Renal cortex interstitium (tissue), 11 donors: ENCODE data around the gene PDE4D. TPM values are rescaled to one million over a fixed set of nuclear protein-coding genes. Genes with fewer than 3 reads are reported as not detected.

Experiments used
- DNase-seq, 11 donors: peaks; one replicate each; pipeline ENCODE4 v3.0.0-alpha.2; 2013; ENCODE audit warnings: low read depth in 9 of 11, low spot score in 4 of 11; ENCODE audit errors: extremely low read depth in 1 of 11
- polyA plus RNA-seq, 3 donors: library from polyadenylated mRNA; unstranded; fragments of 120-200 nt; gene quantifications; one replicate each; pipeline ENCODE4 v1.2.1, GENCODE V29; 2013; ENCODE audit not compliant: insufficient read length in 3 of 3

Gene PDE4D
- polyA plus RNA-seq, 3 donors, result 18.6 to 43.9 (median 21.4) TPM

GRCh38 chr5:59559847-59560246 is 333.7 kb downstream of the PDE4D start:
- no peak for DNase-seq

- DNase-seq, result no peak
These were observed 334.2 kb downstream of the PDE4D start for GRCh38 chr5:59559323-59559722.

DNA sequence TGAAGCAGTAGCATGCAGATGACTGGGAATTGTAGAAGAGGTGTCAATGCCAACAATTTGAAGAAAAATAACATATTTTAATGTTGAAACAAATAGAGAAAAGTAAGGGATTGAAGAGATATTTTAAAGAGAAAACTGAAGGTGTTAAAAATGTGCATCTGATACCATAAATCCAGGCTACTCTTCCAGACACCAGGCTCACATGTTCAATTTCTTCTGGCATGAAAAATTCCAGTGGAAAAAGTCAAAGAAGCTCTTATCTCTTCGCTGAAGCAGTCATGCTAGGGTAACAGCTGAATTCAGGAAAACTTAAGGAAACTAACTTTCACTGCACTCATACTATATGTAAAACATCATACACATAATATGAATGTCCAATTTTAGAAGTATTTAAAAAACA is 335.0 kb downstream of the PDE4D start:
- no peak for DNase-seq

GRCh38 chr5:59557572-59557971 is 336.0 kb downstream of the PDE4D start:
- no peak for DNase-seq

- DNase-seq, result no peak
These were observed 337.9 kb downstream of the PDE4D start for GRCh38 chr5:59555596-59555995.

DNA sequence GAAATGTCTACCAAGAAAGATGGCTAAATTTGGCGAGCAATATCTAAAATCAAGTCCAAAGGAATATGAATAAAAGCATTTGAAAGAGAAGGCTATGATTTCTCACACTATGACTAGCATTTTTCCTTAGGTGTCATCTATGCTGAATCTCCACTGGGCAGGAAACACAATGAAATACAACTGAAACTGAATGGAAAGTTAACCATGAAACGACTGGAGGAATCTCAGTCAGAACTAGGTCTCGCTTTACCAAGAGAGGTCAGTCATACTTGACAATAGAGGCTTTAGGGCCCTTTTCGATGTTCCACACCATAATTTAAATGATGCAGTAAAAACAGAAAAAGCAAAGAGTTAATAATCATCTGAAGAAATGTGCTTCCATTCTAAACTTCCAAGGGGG is 339.0 kb downstream of the PDE4D start:
- no peak for DNase-seq

GRCh38 chr5:59553992-59554391 is 339.5 kb downstream of the PDE4D start:
- DNase-seq, result no peak

GRCh38 chr5:59548807-59549357 is 344.6 kb downstream of the PDE4D start:
- no peak for DNase-seq

DNA sequence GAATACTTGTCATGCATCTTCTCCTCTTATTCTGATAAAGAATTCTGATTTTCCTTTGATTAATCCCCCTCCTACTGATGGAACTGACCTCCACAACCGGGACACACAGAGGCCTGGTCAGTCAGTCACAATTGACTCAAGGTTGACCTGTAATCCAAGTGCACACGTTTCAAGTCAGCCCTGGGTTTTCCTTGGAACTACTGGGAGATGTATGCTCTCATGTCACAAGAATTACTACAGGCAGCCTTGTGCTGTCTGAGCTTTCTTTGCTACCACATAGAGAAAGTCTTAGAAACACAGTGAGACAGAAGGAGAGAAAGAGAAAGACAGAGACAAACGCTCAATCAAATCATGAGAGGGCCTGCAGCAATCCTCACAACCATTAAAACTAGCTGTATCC is 345.8 kb downstream of the PDE4D start:
- no peak for DNase-seq

GRCh38 chr5:59544573-59544972 is 349.0 kb downstream of the PDE4D start:
- no peak for DNase-seq

DNA sequence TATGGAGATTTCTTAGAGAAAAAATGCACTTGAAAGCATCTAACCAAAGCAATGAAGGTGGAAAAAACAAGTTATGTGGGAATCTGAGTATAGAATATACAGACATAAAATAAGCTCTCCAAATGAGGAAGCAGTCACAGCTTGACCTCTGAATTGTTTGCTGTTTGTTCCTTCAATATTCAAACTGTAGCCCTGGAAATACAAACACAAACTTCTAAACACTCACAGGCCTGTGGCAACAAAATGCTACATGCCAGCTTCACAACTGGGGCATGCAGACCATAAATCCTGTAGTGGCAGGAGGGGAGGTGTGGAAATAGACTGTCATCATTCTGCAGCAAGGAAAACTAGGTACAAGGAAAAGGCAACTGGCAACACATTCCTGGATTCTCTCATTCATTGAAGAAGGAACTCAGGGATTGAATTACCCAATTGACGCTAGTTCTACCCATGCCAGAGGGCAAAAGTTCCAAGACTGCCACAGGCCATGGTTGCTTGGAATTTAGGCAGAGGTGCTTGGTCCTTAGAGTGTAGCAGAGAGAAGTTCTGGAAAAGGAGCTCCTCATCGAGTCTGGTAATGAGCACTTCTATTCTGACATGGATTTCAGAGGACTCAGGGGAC is 349.6 kb downstream of the PDE4D start:
- peak in 2 of 11 donors; percentile 34 to 54 for DNase-seq

DNA sequence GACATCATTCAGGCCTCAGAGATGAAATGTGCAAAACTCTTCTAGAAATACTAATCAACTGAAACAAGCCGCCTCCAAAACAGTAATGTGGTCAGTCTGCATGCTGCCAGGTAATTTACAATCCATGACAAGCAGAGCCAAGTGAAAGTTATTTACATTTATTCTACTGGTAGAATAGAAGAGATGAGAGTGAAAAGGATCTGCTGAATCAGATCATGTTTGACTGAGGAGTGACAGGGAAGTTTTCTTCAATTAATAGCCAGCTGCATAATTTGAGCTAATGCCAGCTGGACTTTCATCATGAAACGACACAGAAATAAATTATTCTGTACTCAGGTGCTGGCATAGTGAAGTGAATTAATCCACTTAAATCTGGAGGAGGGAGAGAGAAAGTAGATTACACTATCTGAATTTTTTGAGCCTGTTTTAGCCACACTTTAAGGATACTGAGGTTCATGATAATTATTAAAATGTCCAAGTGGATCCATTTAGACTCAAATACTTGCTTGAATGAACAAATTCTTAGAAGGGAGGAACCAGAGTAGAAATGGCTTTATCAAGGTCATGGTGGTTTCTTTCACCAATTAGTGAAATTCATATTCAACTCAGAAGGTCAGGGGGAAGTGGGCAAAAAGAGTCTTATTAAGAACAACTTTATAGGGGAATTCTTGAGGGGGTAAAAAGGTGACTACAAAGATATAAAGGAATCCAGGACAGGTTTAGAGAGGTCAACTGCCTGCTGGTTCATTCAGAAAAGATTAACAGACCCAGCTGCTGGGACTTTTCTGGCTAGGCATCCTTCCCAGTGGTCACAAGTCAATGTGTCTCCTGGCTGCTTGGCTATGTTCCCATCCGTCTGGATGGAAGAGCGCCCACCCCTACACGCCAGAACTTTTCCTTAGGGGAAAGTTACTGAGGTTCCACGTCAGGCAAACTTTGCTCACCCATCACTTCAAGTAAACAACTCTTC is 350.4 kb downstream of the PDE4D start:
- peak in 5 of 11 donors; percentile 30 to 58 (median 41) for DNase-seq

GRCh38 chr5:59542306-59542705 is 351.2 kb downstream of the PDE4D start:
- no peak for DNase-seq

GRCh38 chr5:59540366-59540765 is 353.2 kb downstream of the PDE4D start:
- no peak for DNase-seq

- DNase-seq, result no peak
These were observed 354.8 kb downstream of the PDE4D start for GRCh38 chr5:59538750-59539121.

GRCh38 chr5:59537961-59538749 is 355.4 kb downstream of the PDE4D start:
- no peak for DNase-seq

GRCh38 chr5:59536875-59537274 is 356.7 kb downstream of the PDE4D start:
- DNase-seq, result no peak

GRCh38 chr5:59535561-59535960 is 358.0 kb downstream of the PDE4D start:
- no peak for DNase-seq

DNA sequence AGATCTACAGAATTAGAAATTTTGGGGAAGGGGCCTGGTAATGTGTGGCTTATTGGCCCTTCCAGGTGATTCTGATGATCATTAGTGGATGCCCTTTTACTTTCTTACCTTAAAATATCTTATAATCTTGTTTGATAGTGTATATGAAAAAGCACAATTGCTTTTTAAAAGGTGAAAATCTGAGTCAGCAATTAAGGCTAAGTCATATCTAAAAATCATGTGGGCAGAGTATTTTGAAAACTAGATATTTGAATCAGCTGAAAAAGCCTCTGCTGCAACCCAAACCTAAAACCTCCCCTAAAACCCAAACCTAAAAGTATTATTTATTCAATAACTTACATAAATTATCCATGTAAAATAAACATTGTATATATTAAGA is 359.8 kb downstream of the PDE4D start:
- no peak for DNase-seq
